KOPT-K1 (cell line): ENCODE measurements around the gene PPARG.
"Not testable (repeated sequence)": the region's sequence is repeated elsewhere in the genome, so short reads cannot be mapped to it uniquely, and the experiment has no call there.

Source experiments
- H3K27ac ChIP-seq: fragments of 200-600 bp; sonication (generic); 2 replicates; pipeline ENCODE4 v1.5.1; 2016; ENCODE audit warnings: antibody characterized with exemption, mild to moderate bottlenecking, low read depth, low read length; ENCODE audit not compliant: poor library complexity, severe bottlenecking
- H3K36me3 ChIP-seq: fragments of 200-600 bp; sonication (generic); 2 replicates; pipeline ENCODE4 v1.5.1; 2017; ENCODE audit warnings: antibody characterized with exemption, mild to moderate bottlenecking, low read length, moderate library complexity; ENCODE audit not compliant: insufficient read depth
- H3K9me3 ChIP-seq: fragments of 200-600 bp; sonication (generic); 2 replicates; pipeline ENCODE4 v1.5.1; 2017; ENCODE audit warnings: antibody characterized with exemption, low read length, mild to moderate bottlenecking; ENCODE audit not compliant: insufficient read depth, poor library complexity, severe bottlenecking

PPARG gene

GRCh38 chr3:12288182-12289129 lies at the start of gene PPARG:
Gene PPARG (plus strand): TSS chr3:12289070. CDS start chr3:12379712, 90,642 bp downstream.
- H3K36me3 ChIP-seq: no peaks in the 10 kb centered on the region
- no peak within 1 kb of the TSS for H3K27ac ChIP-seq
- peaks cover 5% of the 10 kb centered on the region for H3K9me3 ChIP-seq

GRCh38 chr3:12239301-12239700 lies 49.6 kb upstream of the PPARG start:
- Histone ChIP-seq H3K36me3 (no peaks in the 10 kb centered on the region), H3K27ac (no peak overlapping the region), H3K9me3 (no peaks in the 10 kb centered on the region)

GRCh38 chr3:12242772-12243171 lies 46.1 kb upstream of the PPARG start:
- H3K36me3 ChIP-seq: no peaks in the 10 kb centered on the region
- H3K9me3 ChIP-seq: no peaks in the 10 kb centered on the region
- H3K27ac ChIP-seq: no peak overlapping the region

- no peak overlapping the region for H3K27ac ChIP-seq
- peaks cover 11% of the 10 kb centered on the region for H3K9me3 ChIP-seq
- no peaks in the 10 kb centered on the region for H3K36me3 ChIP-seq
Measured at GRCh38 chr3:12246497-12247163, 42.2 kb upstream of the PPARG start.

DNA sequence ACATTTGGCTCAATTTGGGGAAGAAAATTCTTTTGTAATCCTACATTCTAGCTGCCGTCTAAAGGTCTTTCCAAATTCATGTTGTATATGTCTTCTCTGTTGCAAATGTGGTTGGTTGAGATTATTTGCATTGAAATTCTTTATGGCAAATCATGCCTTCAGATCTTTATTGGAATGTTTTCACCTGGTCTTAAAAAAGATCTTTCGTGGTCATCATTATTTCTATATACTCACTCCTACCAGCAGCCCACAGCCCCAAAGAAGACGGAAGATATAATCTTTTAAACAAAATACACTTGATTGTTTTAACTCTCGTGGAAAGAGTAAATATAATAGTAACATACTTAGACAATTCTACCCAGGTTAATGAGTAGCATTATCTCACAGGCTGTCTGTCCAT lies 41.5 kb upstream of the PPARG start:
- peaks cover 11% of the 10 kb centered on the region for H3K9me3 ChIP-seq
- H3K27ac ChIP-seq: no peak overlapping the region
- no peaks in the 10 kb centered on the region for H3K36me3 ChIP-seq

DNA sequence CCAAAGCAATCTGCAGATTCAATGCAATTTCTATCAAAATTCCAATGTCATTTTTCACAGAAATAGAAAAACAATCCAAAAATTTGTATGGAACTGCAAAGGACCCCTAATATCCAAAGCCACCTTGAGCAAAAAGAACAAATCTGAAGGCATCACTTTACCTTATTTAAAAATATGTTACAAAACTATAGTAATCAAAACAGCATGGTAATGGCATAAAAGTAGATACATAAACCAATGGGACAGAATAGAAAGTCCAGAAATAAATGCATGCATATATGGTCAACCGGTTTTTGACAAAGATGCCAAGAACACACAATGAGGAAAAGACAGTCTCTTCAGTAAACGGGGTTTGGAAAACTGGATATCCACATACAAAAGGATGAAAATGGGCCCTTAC lies 39.4 kb upstream of the PPARG start:
- Histone ChIP-seq H3K36me3 (no peaks in the 10 kb centered on the region), H3K27ac (no peak overlapping the region), H3K9me3 (peaks cover 11% of the 10 kb centered on the region)

DNA sequence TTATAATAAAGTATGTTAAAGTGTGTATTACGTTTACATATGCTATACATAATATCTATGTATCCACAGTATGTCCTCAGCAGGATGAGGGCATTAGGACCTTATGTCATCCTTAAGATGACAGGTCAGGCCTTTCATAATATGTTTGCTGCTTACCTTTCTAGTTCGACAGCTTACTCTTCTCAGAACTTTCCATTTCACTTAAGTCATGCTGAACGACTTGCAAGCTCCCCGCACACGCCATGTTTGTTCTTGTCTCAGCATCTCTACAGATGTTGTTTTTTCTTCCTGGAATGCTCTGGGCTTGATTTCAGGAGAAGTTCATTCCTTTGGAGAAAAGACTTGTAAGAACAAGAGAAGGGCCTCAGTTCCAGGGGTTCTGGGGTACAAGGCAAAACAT lies 36.0 kb upstream of the PPARG start:
- Histone ChIP-seq H3K27ac (no peak overlapping the region), H3K9me3 (peaks cover 11% of the 10 kb centered on the region)

GRCh38 chr3:12253516-12254343 lies 35.1 kb upstream of the PPARG start:
- Histone ChIP-seq H3K27ac (no peak overlapping the region), H3K9me3 (peaks cover 11% of the 10 kb centered on the region), H3K36me3 (no peaks in the 10 kb centered on the region)

More for the DNA sequence above, 36.0 kb upstream of the PPARG start:
- H3K36me3 ChIP-seq: no peaks in the 10 kb centered on the region

- Histone ChIP-seq H3K27ac (no peak overlapping the region), H3K36me3 (no peaks in the 10 kb centered on the region), H3K9me3 (no peaks in the 10 kb centered on the region)
Measured at GRCh38 chr3:12255393-12255792, 33.5 kb upstream of the PPARG start.

- no peaks in the 10 kb centered on the region for H3K9me3 ChIP-seq
- no peaks in the 10 kb centered on the region for H3K36me3 ChIP-seq
- no peak overlapping the region for H3K27ac ChIP-seq
Measured at GRCh38 chr3:12258911-12259310, 30.0 kb upstream of the PPARG start.

- not testable (repeated sequence) for H3K9me3 ChIP-seq, H3K27ac ChIP-seq, H3K36me3 ChIP-seq
Measured at GRCh38 chr3:12262173-12262572, 26.7 kb upstream of the PPARG start.

DNA sequence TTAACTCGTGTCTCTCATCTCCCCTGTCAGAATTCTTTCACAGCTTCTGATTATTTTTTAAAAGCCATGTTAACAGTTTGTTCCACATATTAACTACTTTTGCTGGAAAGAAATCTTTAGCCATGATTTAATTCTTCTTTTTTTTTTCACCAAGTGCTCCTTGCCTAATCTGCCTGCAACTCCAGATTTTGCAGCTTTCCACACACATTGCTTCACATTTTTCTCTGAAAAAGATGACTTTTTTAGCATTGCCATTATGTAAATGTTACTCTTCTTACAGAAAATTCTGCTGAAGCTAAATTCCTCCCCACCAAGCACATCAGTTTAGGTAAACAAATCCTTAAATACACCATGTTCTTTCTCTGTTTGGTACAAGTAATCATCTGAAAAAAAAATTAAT lies 23.4 kb upstream of the PPARG start:
- Histone ChIP-seq H3K27ac (no peak overlapping the region), H3K9me3 (no peaks in the 10 kb centered on the region)

DNA sequence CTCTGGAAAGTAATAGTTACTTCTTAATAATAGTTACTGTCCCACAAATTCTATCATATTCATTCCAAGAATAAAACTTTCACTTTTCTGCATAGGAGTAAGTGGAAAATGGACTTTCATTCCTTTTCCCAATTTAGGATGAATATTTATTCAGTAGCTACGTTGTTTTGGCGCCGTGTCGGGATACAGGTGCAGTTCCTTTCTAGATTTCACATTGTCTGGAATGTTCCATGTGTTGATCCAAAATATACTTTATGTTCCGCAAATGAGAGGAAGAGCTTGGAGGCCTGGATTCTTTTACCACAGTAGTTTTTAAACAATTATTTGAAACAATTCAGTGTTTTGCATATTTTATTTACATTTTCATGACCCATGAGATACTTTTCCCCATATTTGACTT lies 22.8 kb upstream of the PPARG start:
- Histone ChIP-seq H3K36me3 (no peaks in the 10 kb centered on the region), H3K27ac (no peak overlapping the region), H3K9me3 (no peaks in the 10 kb centered on the region)

More for the DNA sequence above, 23.4 kb upstream of the PPARG start:
- no peaks in the 10 kb centered on the region for H3K36me3 ChIP-seq

GRCh38 chr3:12267376-12268030 lies 21.4 kb upstream of the PPARG start:
- Histone ChIP-seq H3K9me3 (no peaks in the 10 kb centered on the region), H3K36me3 (no peaks in the 10 kb centered on the region), H3K27ac (no peak overlapping the region)
